GM13976 (cell line): ENCODE data around the gene SYT17.

Source experiments
- DNase-seq: peaks from one replicate; pipeline ENCODE4 v3.0.0; 2012; ENCODE audit warnings: low spot score
- in situ Hi-C: fragments of 300-500 bp; cut with MboI; formaldehyde crosslinking; loops from one replicate; pipeline ENCODE4 v1.12.0; 2022; ENCODE audit warnings: low sequenced_read_pairs, mixed read lengths, inconsistent platforms; ENCODE audit not compliant: unreplicated experiment
- TF ChIP-seq, protein P1 (sequence below): IDR thresholded peaks from 2 replicates; pipeline ENCODE4 v1.5.1; 2012; ENCODE audit warnings: borderline replicate concordance, mild to moderate bottlenecking; ENCODE audit not compliant: insufficient read depth; ENCODE audit errors: extremely low read depth, missing control alignments, control extremely low read depth

The SYT17 gene

DNA sequence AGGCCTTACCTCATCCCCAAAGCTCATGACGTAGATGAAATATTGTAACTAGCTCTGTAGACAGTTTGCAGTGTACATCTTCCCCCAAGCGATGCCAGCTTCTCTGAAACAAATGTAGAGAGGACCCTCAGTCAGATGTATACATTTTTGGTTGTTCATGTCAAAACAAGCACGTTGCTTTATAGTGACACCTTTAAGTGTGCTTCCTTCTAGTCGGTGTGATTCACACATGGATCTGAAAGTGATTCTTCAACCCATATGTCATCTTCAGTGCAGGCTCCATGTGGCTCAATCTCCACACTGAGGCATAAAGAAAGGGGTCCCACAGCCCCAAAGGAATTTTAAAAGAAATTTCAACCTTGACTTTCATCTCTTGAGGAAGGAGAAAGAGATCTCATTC, 86.6 kb downstream of the SYT17 start:
- TF ChIP-seq, protein P1, sequence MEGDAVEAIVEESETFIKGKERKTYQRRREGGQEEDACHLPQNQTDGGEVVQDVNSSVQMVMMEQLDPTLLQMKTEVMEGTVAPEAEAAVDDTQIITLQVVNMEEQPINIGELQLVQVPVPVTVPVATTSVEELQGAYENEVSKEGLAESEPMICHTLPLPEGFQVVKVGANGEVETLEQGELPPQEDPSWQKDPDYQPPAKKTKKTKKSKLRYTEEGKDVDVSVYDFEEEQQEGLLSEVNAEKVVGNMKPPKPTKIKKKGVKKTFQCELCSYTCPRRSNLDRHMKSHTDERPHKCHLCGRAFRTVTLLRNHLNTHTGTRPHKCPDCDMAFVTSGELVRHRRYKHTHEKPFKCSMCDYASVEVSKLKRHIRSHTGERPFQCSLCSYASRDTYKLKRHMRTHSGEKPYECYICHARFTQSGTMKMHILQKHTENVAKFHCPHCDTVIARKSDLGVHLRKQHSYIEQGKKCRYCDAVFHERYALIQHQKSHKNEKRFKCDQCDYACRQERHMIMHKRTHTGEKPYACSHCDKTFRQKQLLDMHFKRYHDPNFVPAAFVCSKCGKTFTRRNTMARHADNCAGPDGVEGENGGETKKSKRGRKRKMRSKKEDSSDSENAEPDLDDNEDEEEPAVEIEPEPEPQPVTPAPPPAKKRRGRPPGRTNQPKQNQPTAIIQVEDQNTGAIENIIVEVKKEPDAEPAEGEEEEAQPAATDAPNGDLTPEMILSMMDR, result no peak
- in situ Hi-C loops, result no loop called here
- DNase-seq, result no peak

DNA sequence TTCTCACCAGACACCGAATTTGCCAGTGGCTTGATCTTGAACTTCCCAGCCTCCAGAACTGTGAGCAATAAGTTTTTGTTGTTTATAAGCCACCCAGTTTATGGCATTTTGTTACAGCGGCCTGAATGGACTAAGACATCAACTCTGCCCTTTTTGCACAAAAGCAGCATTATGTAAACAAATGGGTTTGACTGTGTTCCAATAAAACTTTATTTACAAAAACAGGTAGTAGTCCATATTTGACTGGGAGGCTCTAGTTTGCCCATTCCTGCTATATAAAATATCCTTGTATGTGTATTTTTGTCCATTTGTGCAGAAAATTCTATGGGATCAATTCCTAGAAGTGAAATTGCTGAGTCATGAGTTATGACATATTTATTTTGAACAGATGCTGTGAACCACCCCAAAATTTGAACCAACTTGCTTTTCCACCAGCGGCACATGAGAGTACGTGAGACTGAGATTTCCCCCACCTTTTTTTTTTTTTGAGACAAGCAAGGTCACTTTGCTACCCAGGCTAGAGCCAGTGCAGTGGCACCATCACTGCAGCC, 96.2 kb downstream of the SYT17 start:
- TF ChIP-seq, protein P1, result no peak
- in situ Hi-C loops, result no loop called here
- DNase-seq, result no peak

DNA sequence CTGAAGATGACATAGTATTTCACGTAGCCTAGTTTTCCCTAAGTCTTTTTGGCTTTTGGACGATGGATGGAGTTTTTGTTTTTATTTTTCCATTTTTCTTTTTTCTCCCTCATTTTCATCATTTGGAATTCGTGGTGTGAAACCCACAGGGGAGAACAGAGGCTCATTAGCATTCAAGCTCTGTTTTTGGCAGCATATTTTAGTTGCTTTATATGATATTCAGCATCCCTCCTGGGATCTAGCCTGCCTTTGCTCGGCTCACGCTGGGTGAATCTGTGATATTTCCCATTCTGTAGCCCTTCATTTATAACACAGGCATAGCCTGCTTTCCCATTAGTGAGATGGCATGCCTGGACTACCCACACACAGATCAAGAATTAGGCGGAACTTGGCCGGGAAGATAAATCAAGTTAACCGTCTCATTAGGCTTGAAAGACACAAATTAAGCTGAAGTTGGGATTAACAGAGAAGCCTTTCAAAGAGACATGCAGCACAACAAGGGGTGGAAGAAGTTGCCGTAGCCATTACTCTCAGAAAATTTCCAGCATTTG, 97.4 kb downstream of the SYT17 start:
- in situ Hi-C loops, result no loop called here

GRCh38 chr16:19266774-19267173, 98.7 kb downstream of the SYT17 start:
- no peak for DNase-seq
- TF ChIP-seq, protein P1, result no peak
- in situ Hi-C loops, result no loop called here

More for the DNA sequence above, 97.4 kb downstream of the SYT17 start:
- no peak for DNase-seq
- TF ChIP-seq, protein P1, result no peak

DNA sequence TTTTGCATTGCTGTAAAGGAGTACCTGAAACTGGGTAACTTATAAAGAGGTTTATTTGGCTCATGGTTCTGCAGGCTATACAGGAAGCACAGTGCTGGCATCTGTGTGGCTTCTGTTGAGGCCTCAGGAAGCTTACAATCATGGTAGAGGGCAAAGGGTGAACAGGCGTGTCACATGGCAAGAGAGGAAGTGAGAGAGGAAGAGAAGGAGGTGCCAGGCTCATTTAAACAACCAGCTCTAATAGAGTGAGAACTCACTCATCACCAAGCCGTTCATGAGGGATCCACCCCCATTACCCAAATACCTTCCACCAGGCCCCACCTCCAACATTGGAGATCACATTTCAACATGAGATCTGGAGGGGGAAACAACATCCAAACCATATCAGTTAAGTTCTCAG, 101.1 kb downstream of the SYT17 start:
- in situ Hi-C loops, result no loop called here
- DNase-seq, result no peak

GRCh38 chr16:19274165-19274797, 106.2 kb downstream of the SYT17 start:
- TF ChIP-seq, protein P1, result no peak
- in situ Hi-C loops, result no loop called here
- DNase-seq, result no peak

More for the DNA sequence above, 101.1 kb downstream of the SYT17 start:
- TF ChIP-seq, protein P1, result no peak
